Caco-2 (cell line): ENCODE data around the gene HIPK2. TPM values are rescaled to one million over a fixed set of nuclear protein-coding genes. Genes with fewer than 3 reads are reported as not detected.

ENCODE experiments used
- BruUV-seq: library from RNA; stranded (reverse); fragments of 400-500 nt; replicated peaks from 2 replicates; lab custom pipeline; 2021; lab: Mats Ljungman, UMichigan
- CTCF ChIA-PET: fragments of 300-600 bp; sonication (Branson Sonifier 250); formaldehyde crosslinking; loops from one replicate; lab custom pipeline; 2022; ENCODE audit warnings: antibody characterized with exemption; lab: Charles Lee
- POLR2A ChIA-PET: fragments of 300-600 bp; sonication (Branson Sonifier 250); formaldehyde crosslinking; loops from one replicate; lab custom pipeline; 2022; ENCODE audit warnings: antibody characterized with exemption; lab: Charles Lee
- DNase-seq, 2 experiments: peaks; one replicate each; pipeline versions ENCODE4 v3.0.0 to v3.0.0-alpha.2; 2020 to 2022
- H3K27me3 ChIP-seq: replicated peaks from 2 replicates; pipeline ENCODE4 v1.6.0; 2011; ENCODE audit warnings: low read length; ENCODE audit not compliant: control insufficient read depth, insufficient read depth
- H3K36me3 ChIP-seq: 2 replicates; pipeline ENCODE4 v1.5.1; 2011; ENCODE audit warnings: low read length; ENCODE audit not compliant: control insufficient read depth, insufficient read depth
- H3K4me1 ChIP-seq: fragments of 250-450 bp; sonication (Bioruptor Pico); 2 replicates; pipeline ENCODE4 v1.5.1; 2020; ENCODE audit warnings: mild to moderate bottlenecking
- H3K4me3 ChIP-seq: 2 replicates; pipeline ENCODE4 v1.5.1; 2011; ENCODE audit warnings: low read depth, mild to moderate bottlenecking, control low read depth, low read length
- H3K9me3 ChIP-seq: fragments of 250-450 bp; sonication (Bioruptor Pico); 2 replicates; pipeline ENCODE4 v1.5.1; 2020; ENCODE audit warnings: mild to moderate bottlenecking, moderate library complexity
- H3K27ac Mint-ChIP-seq: one replicate; pipeline ENCODE4 v1.8.0; 2022; ENCODE audit warnings: mixed read lengths; ENCODE audit not compliant: unreplicated experiment
- H3K27me3 Mint-ChIP-seq: one replicate; pipeline ENCODE4 v1.8.0; 2022; ENCODE audit warnings: mixed read lengths; ENCODE audit not compliant: insufficient read depth, unreplicated experiment
- H3K36me3 Mint-ChIP-seq: one replicate; pipeline ENCODE4 v1.8.0; 2022; ENCODE audit warnings: mild to moderate bottlenecking, mixed read lengths; ENCODE audit not compliant: insufficient read depth, unreplicated experiment
- H3K4me1 Mint-ChIP-seq: one replicate; pipeline ENCODE4 v1.8.0; 2022; ENCODE audit warnings: low read depth, mixed read lengths; ENCODE audit not compliant: unreplicated experiment
- H3K4me3 Mint-ChIP-seq: one replicate; pipeline ENCODE4 v1.8.0; 2022; ENCODE audit warnings: mild to moderate bottlenecking, moderate library complexity, mixed read lengths; ENCODE audit not compliant: unreplicated experiment
- H3K9me3 Mint-ChIP-seq: one replicate; pipeline ENCODE4 v1.8.0; 2022; ENCODE audit warnings: mixed read lengths; ENCODE audit not compliant: unreplicated experiment
- CTCF ChIP-seq, 2 experiments: fragments of 200-600 bp in 1 of 2; IDR thresholded peaks; 1 replicate in 1 of 2; 2 replicates in 1 of 2; pipeline versions ENCODE4 v1.5.1 to v1.8.0; 2011 to 2022; ENCODE audit warnings: antibody characterized with exemption in 1 of 2, control low read depth in 1 of 2, inconsistent platforms in 1 of 2, low read depth in 1 of 2, low read length in 1 of 2, mild to moderate bottlenecking in 1 of 2, moderate library complexity in 1 of 2; ENCODE audit not compliant: insufficient read depth in 1 of 2, severe bottlenecking in 1 of 2, unreplicated experiment in 1 of 2
- intact Hi-C: fragments of 100-400 bp; cut with micrococcal nuclease; formaldehyde crosslinking; loops from one replicate; pipeline ENCODE4 v1.10.0; 2022; ENCODE audit not compliant: unreplicated experiment
- total RNA-seq: library from RNA; stranded (reverse); gene quantifications from 2 replicates; pipeline ENCODE4 v1.2.3, GENCODE V29; 2022

The HIPK2 gene
- total RNA-seq, 1 experiment from 2014 or later = 42.8 TPM

GRCh38 chr7:139534096-139534495 is 243.7 kb downstream of the HIPK2 start:
- Mint-ChIP-seq H3K27ac (no peak overlapping the region), H3K27me3 (peaks cover 21% of the 10 kb centered on the region), H3K36me3 (no peaks in the 10 kb centered on the region), H3K9me3 (peaks cover 1% of the 10 kb centered on the region), H3K4me3 (no peak overlapping the region), H3K4me1 (no peaks in the 10 kb centered on the region)
- Histone ChIP-seq H3K27me3 (no peaks in the 10 kb centered on the region; the same call in 1 of the 2 replicates), H3K4me1 (no peaks in the 10 kb centered on the region), H3K36me3 (no peaks in the 10 kb centered on the region), H3K4me3 (no peak overlapping the region), H3K9me3 (0 out of 2 replicates have a peak, but pooled peaks cover 5% of the 10 kb centered on the region)
- intact Hi-C loops = no loop called here
- ChIA-PET CTCF (no interaction called here), POLR2A (no interaction called here)
- no peak for DNase-seq
- TF ChIP-seq CTCF (IDR thresholded peaks at IDR 0.05; ENCODE audit: insufficient read depth in 1 of 2, low read depth in 1 of 2, low read length in 1 of 2, severe bottlenecking in 1 of 2, unreplicated experiment in 1 of 2) = no peak
- BruUV-seq = no TSS peak

GRCh38 chr7:139532636-139533155 is 245.1 kb downstream of the HIPK2 start:
- no peaks in the 10 kb centered on the region for H3K36me3 ChIP-seq
- no peaks in the 10 kb centered on the region for H3K4me1 ChIP-seq
- TF ChIP-seq CTCF (IDR thresholded peaks at IDR 0.05; ENCODE audit: insufficient read depth in 1 of 2, low read depth in 1 of 2, low read length in 1 of 2, severe bottlenecking in 1 of 2, unreplicated experiment in 1 of 2) = no peak
- Mint-ChIP-seq H3K27me3 (peaks cover 21% of the 10 kb centered on the region), H3K4me1 (no peaks in the 10 kb centered on the region), H3K4me3 (no peak overlapping the region), H3K27ac (no peak overlapping the region), H3K36me3 (no peaks in the 10 kb centered on the region), H3K9me3 (peaks cover 12% of the 10 kb centered on the region)
- peaks cover 11% of the 10 kb centered on the region; the same call in 1 of the 2 replicates for H3K9me3 ChIP-seq
- intact Hi-C loops = no loop called here
- no peak for DNase-seq
- no TSS peak for BruUV-seq
- CTCF ChIA-PET = interaction anchor here (0.6 kb wide), 1 partner anchor 70 kb away, joined by 3 read pairs; no protein-coding TSS in a partner anchor
- POLR2A ChIA-PET = no interaction called here
- H3K4me3 ChIP-seq = no peak overlapping the region
- H3K27me3 ChIP-seq = no peaks in the 10 kb centered on the region; the same call in 1 of the 2 replicates

- peaks cover 12% of the 10 kb centered on the region for H3K9me3 Mint-ChIP-seq
- no peaks in the 10 kb centered on the region for H3K4me1 ChIP-seq
- DNase-seq = no peak
- no peak overlapping the region for H3K27ac Mint-ChIP-seq
- no peaks in the 10 kb centered on the region for H3K36me3 ChIP-seq
- no peaks in the 10 kb centered on the region; the same call in 1 of the 2 replicates for H3K27me3 ChIP-seq
- H3K4me3 Mint-ChIP-seq = no peak overlapping the region
- H3K9me3 ChIP-seq = peaks cover 11% of the 10 kb centered on the region; the same call in 1 of the 2 replicates
- intact Hi-C loops = no loop called here
- no TSS peak for BruUV-seq
- no peak for TF ChIP-seq CTCF (IDR thresholded peaks at IDR 0.05; ENCODE audit: insufficient read depth in 1 of 2, low read depth in 1 of 2, low read length in 1 of 2, severe bottlenecking in 1 of 2, unreplicated experiment in 1 of 2)
- ChIA-PET CTCF (no interaction called here), POLR2A (no interaction called here)
- no peak overlapping the region for H3K4me3 ChIP-seq
- peaks cover 21% of the 10 kb centered on the region for H3K27me3 Mint-ChIP-seq
- H3K4me1 Mint-ChIP-seq = no peaks in the 10 kb centered on the region
- H3K36me3 Mint-ChIP-seq = no peaks in the 10 kb centered on the region
Observed at GRCh38 chr7:139531094-139531493, 246.7 kb downstream of the HIPK2 start.
